OCI-M2 (cell line): ENCODE data around the gene SDHC.

Experiments
- DNase-seq: peaks from one replicate; lab custom pipeline; 2025; ENCODE audit not compliant: unreplicated experiment; lab: John Stamatoyannopoulos, UW

Gene SDHC, protein sequence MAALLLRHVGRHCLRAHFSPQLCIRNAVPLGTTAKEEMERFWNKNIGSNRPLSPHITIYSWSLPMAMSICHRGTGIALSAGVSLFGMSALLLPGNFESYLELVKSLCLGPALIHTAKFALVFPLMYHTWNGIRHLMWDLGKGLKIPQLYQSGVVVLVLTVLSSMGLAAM

DNA sequence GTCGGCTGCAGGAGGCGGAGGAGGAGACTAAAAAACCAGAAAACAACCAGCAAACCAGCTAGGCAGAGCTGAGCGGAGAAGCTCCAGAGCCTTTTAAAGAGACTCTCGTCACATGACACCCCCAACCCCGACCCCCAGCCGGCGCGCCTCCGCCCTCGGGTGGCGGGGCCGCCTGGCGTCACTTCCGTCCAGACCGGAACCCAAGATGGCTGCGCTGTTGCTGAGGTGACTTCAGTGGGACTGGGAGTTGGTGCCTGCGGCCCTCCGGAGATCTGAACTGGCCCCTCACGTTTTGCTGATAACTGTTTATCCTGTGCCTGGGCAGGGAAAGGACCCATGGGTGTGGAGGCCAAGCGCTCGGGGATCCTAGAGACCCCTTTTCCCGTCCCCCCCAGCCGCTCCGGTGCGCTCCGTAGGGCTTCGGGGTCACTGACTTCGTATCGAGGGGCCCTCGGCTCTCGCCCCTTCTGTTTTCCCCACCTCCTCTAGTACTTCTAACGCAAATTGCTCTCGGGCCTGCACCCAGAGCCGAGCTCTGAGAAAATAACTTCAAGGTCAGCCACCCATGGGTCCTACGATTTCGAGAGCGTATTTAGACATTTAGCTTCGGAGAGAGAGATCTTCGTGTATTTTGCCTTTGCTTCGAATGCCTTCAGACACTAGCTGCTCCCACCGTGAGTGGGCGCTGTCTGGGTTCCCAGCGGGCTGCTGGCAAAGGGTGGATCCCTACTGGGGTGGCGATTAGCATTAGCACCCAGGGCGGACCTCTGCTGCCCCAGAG, at the start of gene SDHC:
TSS of gene SDHC (plus strand) at position 181 of the 781 bp plus-strand sequence. CDS start at position 206, 25 bp downstream.
- DNase-seq = peak; percentile 59

DNA sequence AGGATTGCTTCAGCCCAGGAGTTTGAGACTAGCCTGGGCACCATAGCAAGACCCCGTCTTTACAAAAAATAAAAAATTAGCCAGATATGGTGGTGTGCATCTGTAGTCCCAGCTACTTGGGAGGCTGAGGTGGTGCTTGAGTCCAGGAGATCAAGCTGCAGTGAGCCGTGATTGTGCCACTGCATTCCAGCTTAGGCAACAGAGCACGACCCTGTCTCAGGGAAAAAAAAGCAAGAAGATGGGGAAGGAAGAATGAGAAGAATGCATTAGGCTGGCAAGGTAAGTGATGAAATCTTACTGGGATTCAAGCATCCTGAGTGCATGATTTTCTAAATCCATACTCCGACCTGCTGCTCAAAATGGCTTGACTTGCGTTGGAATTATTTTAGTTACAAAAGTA, 48.9 kb upstream of the SDHC start:
- no peak for DNase-seq

DNA sequence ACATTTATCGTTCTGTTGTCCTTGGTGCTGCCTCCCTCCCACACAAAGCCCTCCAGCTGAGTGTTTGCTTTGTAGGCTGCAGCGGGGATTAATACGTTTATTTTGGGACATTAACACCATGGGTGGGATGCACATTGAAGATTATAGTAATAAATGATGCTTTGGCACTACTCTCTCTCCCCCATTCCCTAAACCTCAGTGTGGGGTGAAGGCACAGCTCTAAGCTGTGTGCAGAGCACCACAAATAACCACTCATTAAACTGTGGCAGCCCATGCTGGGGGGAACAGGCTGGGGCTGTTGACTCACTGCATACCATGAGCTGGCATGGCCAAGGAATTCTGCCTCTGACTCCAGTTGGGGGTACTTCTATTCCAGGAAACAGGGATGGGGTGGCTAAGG, 48.0 kb upstream of the SDHC start:
- no peak for DNase-seq

DNA sequence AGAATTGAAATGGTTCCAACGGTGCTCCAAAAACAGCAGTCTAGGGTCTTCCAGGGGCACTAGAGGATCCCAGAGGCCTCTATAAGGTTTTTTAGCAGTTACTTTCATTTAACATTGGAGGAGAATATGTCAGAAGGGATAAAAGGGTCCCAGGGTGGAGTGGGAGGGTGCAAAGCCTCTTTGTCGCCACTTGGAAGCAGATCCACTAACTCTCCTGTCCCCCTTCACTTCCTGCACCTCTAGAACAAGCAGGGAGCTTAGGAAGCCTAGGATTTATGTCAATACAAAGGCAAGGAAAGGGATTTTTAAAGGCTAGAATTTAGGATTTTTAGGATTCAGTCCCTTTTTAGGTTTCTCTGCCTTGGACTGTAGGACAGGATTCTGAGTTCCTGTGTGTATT, 47.3 kb upstream of the SDHC start:
- no peak for DNase-seq

DNA sequence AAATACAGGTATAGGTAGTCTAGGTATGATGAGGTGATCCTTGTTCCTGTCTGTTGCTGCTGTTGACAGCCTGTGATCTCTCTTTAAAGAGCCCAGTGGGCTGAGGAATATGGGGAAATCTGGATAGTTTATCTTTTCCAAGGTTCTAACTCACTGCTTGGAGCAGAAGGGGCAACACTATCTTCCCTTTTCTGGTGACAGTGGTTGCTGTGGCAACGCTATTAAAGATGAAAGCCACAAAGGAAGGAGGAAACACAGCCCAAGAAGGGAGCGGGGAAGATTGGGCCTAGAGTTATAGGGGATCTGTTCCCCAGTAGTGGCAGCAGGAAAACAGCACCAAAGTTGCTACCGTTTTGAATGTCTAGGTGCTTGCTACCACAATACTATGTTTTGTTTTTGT, 46.9 kb upstream of the SDHC start:
- no peak for DNase-seq

DNA sequence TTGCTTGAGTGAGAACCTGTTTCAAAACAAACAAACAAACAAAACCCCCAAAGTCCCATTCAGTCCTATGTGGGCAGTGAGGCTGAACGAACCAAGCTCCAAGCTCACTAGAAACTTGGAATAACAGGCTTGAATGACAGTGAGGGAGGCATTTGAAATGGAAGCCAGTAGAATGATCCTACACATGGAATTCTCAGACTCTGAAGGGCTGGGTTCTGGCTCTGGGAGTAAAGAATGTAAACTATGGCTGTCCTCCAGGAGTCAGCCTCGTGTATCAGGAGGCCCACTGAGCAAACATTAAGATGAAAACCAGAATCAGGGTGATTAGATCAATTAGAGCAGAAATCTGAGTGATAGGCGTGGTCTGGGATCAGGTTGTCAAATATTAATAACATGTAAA, 40.8 kb upstream of the SDHC start:
- DNase-seq = no peak

DNA sequence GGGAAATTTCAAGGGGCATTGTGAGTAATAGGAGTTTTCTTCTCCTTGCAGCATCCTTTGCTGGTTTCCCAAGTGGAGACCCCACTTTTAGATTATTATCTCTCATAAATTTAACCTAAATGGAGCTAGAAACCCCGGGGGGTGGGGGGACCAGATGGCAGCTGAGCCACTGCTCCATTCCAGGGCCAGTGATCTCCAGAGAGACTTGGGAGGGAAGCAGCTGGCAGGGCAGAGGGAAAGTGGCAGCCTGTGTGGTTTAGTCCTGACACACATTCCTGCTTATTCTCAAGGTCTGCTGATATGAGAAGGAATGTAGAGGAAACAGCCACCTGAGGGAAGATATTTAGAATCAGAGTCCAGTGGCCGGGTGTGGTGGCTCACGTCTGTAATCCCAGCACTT, 39.3 kb upstream of the SDHC start:
- no peak for DNase-seq

DNA sequence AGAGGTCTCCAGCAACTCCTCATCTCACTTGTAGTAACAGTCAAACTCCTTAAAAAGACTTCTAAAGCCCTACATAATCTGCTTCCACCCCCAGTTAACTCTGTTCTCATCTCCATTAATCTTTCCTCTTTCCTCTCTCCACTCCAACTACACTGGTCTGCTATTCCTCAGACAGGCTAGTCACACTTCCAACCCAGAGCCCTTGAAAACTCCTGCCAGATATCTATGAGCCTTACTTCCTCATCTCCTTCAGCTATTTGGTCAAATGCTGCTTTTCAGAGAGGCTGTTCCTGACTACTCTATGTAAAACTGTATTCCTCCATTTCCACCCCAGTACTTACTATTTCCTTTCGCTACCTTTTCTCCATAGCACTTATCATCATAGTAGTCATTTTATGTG, 31.2 kb upstream of the SDHC start:
- DNase-seq = no peak

DNA sequence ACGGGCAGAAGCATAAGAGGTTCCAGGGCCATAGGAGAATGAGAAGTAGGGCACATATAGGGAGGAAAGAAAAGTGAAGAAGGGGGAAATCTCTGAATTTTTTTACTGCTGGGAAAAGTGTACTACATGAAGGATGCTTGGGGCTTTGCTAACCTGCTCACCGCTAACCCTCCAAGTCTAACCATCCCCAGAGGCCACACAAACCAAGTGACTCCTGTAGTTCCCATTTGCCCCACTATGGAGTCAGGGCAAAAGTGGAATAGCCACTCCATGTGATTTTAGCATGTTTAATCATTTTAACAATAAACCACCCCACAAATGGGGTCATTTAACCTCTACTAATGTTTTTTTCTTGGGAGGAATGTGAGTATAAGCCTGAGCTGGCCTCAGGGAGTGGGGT, 29.1 kb upstream of the SDHC start:
- no peak for DNase-seq

DNA sequence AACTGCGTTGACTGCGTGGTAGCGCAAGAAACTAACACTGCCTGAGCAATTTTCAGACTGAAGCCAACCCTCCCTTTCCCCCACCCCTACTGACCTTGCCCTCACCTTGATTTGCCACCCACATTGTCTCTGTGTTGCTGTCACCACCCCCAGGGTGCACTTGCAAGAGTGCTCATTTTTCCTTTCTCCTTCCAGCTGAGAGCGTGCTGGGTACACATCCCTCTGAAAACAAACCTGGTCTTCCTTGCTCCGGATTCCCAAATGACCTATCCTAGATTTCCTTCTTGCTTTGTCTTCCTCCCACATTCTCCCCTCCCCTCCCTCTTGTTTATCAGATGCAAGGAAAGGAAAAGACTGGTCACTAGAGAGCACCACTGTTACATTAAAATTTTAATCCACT, 28.7 kb upstream of the SDHC start:
- no peak for DNase-seq

DNA sequence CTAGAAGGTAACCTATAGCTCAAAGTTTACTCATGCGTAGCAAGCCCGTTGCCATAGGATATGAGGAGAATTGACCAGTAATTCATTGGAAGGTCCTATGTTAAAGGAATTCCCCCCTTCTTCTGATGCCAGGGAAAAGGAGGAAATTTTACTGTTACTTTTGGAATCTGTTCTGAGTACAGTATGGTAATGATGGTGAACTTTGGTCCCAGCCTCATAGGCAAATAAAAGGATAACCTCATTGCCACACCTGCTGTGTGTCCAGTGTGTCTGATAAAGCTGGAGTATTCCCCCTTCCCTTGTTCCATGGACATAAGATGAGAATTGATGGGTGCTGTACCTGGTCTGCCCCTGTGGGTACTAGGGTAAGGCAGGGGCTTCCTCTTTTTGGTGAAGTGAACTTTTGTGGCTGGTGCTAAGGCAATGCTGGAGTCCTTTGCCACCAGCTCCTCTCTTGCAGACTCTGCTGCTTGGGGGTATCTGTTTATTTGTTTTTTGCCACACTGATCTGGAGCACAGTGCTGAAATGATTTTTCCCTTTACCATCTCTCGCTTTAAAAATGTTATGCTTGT, 26.6 kb upstream of the SDHC start:
- DNase-seq = no peak

DNA sequence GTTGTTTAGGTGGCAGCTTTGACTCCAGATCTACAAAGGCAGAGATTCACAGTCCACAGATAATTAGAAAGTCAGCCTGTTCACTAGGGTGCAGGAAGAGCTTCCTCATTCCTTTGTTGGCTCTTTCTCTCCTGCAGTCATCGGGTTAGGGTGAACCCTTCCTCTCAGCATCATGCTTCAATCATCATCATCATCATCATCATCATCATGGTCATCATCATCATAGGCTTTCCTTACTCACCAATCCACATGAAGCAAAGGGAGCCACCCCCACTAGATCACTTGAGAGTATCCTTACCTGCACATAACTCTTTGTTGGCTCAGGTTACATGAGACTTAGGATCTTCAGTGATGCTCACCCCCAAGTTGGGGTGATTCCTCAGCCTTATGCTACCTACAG, 23.4 kb upstream of the SDHC start:
- DNase-seq = no peak

DNA sequence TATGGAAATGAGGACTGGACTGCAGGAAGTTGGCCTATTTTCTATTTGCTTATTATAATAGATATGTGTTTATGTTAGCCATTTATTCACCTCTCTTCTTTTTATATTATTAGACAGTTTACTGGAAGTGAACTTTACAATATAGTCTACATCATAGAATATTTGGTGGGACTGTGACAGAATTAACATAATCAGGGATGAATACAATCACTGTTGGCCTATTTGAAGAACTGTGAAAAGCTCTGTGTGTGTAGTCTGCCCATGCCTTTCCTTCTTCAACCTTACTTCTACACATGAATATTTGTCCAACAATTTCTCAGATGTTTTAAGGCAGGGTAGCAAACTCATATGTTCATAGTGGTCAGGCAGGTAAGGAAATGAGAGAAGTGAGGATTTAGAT, 16.8 kb upstream of the SDHC start:
- no peak for DNase-seq

DNA sequence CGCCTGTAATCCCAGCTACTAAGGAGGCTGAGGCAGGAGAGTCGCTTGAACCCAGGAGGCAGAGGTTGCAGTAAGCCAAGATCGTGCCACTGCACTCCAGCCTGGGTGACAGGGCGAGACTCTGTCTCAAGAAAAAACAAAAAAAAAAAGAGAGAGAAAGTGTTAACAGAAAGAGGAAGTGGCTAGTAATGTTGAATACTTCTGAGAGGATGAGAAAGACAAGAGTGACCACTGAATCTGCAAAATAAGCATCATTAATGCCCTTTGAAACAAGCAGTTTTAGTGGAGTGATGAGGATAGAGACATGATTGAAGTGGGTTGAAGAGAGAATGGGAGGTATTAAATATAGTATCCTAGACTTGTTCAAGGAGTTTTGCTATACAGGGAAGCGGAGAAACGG, 16.1 kb upstream of the SDHC start:
- no peak for DNase-seq

DNA sequence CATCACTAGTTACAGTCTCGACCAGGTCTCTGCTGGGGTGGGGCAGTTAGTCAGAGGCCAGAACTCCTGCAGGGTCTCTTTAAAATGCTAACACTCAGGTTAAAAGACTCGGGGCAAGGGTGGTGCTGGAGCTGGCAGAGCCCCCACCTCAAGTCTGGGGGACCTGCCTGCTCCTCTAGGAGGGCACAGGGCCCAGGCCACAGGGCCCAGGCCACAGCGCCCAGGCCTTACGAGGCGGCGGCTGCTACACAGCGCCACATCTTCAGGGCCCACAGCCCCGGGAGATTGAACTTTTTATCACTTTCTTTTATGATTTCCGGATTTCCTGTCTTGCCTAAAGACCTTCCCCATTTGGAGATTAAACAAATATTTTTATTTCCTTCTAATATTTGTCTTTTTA, 14.8 kb upstream of the SDHC start:
- no peak for DNase-seq

DNA sequence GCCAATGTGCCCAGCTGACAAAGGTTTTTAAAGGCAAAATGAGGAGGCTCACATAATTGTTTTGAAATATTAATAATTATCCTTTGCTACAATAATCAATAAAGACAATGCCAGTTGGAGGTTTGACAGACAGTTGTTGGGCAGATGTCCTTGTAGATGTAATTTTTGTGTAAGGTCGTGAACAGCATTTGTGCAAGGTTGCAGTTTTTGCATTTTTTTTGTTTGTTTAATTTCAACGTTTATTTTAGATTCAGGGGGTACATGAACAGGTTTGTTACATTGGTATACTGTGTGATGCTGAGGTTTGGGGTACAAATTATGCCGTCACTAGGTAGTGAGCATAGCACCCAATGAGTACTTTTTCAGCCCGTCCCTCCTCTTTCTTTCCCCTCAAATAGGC, 13.7 kb upstream of the SDHC start:
- no peak for DNase-seq

DNA sequence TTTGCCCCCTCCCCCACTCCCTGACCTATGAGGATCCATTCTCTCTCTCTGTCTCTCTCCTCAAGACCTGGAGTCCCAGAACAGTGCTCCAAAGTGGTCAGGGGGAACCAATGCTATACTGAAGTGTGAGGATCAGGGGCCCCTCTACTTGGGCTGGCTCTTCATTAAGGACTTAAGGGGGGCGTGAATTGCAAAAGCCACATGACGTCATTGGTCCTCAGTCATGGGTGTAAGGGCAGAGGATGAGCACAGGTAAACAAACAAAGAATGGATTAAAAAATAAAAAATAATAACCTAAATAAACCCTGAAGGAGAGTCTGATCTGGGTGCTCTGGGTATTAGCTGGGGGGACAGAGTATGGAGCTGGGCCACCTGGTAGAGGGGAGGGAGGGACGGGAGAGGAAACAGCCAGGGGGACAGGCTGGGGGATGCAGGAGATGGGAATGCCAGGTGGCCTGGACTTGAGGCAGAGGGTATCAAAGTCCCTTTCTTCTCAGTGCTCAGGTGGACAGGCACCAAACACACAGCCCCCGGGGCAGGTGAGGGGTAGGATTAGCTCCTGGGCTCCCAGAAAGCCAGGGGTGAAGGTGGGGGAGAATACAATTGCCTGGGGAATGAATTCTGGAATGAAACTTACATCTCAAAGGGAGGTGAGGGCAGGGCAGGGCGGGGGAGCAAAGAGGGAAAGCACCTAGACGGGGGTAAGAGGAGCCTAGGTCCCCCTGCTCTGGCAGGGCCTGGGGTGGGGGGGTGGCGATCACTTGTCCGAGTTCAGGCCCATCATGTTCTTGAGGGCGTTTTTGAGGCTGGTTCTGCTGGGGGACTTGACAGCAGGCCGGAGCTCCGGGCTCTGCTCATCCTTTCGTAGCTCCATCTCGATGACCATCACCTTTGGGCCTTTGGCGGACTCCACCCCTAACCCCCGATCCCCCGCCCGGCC, 9.0 kb upstream of the SDHC start:
- DNase-seq = no peak

DNA sequence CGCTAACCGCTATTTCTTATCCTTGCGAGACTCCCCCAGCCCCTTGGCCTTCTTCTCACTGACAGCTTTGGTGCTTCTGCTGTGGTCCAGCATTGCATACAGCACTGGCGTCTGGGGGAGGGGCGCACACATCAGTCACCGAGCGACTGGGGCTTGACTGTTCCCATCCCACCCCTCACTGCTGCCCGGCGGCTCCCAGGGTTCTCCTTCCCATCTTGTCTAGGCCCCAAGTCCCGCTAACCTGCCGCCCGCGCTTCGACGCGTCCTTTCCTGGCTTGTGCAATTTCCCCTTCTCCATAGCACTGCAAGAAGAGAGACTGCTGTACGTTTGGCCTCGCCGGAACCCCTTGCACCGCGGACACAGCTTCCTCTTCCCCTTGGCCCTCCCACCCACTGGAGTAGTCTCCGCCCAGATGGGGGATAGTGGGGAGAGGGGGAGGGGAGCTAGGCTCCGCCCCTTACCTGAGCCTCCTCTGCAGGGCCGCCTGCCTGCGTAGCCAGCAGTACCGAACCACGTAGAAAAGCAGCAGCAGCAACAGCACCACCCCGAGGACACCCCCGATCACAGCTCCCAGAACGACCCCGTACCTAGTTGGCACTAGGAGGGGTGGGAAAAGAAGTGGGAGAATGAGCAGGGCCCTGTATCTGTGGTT, 8.2 kb upstream of the SDHC start:
- no peak for DNase-seq

DNA sequence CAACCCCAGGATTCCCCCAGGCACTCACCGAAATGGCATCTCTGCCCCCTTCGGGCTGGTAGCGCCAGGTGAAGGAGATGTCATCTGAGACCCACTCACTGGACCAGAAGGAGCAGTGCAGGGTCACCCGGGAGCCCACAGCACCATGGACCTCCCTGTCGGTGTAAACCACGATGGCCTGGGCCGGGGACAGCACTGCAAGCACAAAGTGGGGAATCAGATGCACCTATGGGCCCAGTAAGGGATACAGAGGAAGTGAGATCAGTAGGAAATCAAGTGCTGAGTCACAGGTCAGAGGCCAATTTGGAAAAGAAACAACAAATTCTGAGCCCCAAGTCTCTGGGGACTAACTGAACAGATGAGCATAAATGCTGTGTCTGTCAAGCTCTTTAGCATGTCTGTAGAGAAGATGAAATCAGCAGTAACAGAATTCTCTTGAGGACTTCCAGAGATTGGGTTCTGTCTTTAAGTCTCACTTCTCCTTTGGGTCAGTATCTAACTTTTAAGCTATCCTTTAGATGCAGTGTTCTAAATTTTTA, 6.9 kb upstream of the SDHC start:
- DNase-seq = no peak

DNA sequence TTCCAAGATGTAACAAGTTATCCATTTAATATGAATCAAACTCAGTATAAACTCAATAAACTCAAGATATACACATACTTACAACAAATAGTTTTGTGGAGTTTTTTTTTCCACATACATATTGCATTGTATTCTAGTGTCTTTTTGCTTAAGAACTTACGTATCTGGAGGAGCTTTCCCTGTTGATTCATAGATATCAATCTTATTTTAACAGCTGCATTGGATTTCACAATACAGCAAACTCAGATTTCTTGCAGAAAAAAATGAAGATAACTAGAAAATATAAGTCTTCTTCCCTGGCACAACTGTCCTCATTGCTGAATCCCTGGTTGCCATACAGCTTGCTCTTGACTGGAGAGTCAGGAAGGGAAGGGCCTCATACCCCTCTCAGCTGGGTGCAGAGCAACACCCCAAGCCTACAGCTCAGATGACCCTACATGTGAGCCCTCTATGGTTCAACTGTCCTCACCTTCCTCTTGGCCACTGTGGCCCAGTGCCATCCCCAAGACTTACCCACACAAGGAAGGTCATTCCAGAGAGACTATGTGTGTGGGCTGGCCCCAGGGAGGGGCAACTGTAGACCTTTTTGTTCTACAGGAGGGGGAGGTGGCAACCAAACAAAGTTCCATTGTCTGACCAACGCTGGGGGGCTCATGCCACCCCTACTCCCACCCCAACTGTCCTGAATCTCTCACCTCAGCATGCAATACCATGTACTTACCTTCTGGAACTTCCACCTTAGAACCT, 6.1 kb upstream of the SDHC start:
- DNase-seq = no peak
